Neural cell (in vitro differentiated cells): ENCODE measurements around the gene ANTXR2. TPM values are rescaled to one million over a fixed set of nuclear protein-coding genes. Genes with fewer than 3 reads are reported as not detected.

Source experiments
- H2AFZ ChIP-seq: fragments of 200-600, 300-800 bp; sonication (generic), shearing (Covaris generic); 2 replicates; pipeline ENCODE4 v1.6.0; 2014; ENCODE audit warnings: low read depth, mild to moderate bottlenecking, antibody characterized with exemption, low read length, moderate library complexity
- H3F3A ChIP-seq: fragments of 200-600 bp; shearing (Covaris generic); 2 replicates; pipeline ENCODE4 v1.6.1; 2016; ENCODE audit warnings: mild to moderate bottlenecking, moderate library complexity, mixed read lengths, antibody characterized with exemption, low read length; ENCODE audit not compliant: insufficient read depth, poor library complexity, severe bottlenecking
- H3K27ac ChIP-seq: fragments of 200-600, 300-800 bp; sonication (generic), shearing (Covaris generic); 2 replicates; pipeline ENCODE4 v1.5.1; 2014; ENCODE audit warnings: mild to moderate bottlenecking, low read length, moderate library complexity
- H3K27me3 ChIP-seq: fragments of 300-800, 200-600 bp; sonication (generic), shearing (Covaris generic); 2 replicates; pipeline ENCODE4 v1.6.0; 2014; ENCODE audit warnings: mild to moderate bottlenecking, low read depth, low read length, moderate library complexity; ENCODE audit not compliant: insufficient read depth
- H3K36me3 ChIP-seq: fragments of 300-800, 200-600 bp; sonication (generic), shearing (Covaris generic); 2 replicates; pipeline ENCODE4 v1.5.1; 2014; ENCODE audit warnings: mild to moderate bottlenecking, antibody characterized with exemption, low read length, moderate library complexity; ENCODE audit not compliant: insufficient read depth
- H3K4me2 ChIP-seq: fragments of 300-800, 200-600 bp; sonication (generic), shearing (Covaris generic); 2 replicates; pipeline ENCODE4 v1.6.0; 2014; ENCODE audit warnings: mild to moderate bottlenecking, low read length
- H3K4me3 ChIP-seq: fragments of 300-800, 200-600 bp; sonication (generic), shearing (Covaris generic); 2 replicates; pipeline ENCODE4 v1.5.1; 2014; ENCODE audit warnings: mild to moderate bottlenecking, low read length, moderate library complexity
- H3K79me2 ChIP-seq: fragments of 200-600 bp; shearing (Covaris generic); replicated peaks from 2 replicates; pipeline ENCODE4 v1.6.0; 2014; ENCODE audit warnings: mild to moderate bottlenecking, low read length, moderate library complexity; ENCODE audit not compliant: insufficient read depth
- H3K9ac ChIP-seq: fragments of 300-800, 200-600 bp; sonication (generic), shearing (Covaris generic); 2 replicates; pipeline ENCODE4 v1.6.1; 2016; ENCODE audit warnings: mild to moderate bottlenecking, low read length, mixed read lengths
- H3K9me2 ChIP-seq: fragments of 200-600 bp; shearing (Covaris generic); 2 replicates; pipeline ENCODE4 v1.6.1; 2016; ENCODE audit warnings: mild to moderate bottlenecking, low read length, mixed read lengths; ENCODE audit not compliant: insufficient read depth
- H3K9me3 ChIP-seq: fragments of 200-600, 300-800 bp; sonication (generic), shearing (Covaris generic); 2 replicates; pipeline ENCODE4 v1.6.1; 2016; ENCODE audit warnings: mild to moderate bottlenecking, mixed run types, low read length, moderate library complexity, mixed read lengths
- H4K20me1 ChIP-seq: fragments of 200-600 bp; shearing (Covaris generic); 2 replicates; pipeline ENCODE4 v1.6.1; 2016; ENCODE audit warnings: mild to moderate bottlenecking, mixed run types; ENCODE audit not compliant: insufficient read depth
- EP300 ChIP-seq: fragments of 450-650 bp; conservative IDR thresholded peaks from 2 replicates; pipeline ENCODE4 v1.6.1; 2014; ENCODE audit warnings: antibody characterized with exemption, mild to moderate bottlenecking, moderate library complexity; ENCODE audit not compliant: poor library complexity, severe bottlenecking
- EZH2 ChIP-seq: fragments of 200-600, 300-800 bp; shearing (Covaris generic), sonication (generic); IDR thresholded peaks from 2 replicates; pipeline ENCODE4 v1.6.1; 2014; ENCODE audit warnings: antibody characterized with exemption, low read length, borderline replicate concordance, mild to moderate bottlenecking; ENCODE audit not compliant: insufficient read depth, poor library complexity, severe bottlenecking
- MXI1 ChIP-seq: fragments of 450-650 bp; conservative IDR thresholded peaks from 2 replicates; pipeline ENCODE4 v1.6.1; 2014; ENCODE audit warnings: antibody characterized with exemption, mild to moderate bottlenecking; ENCODE audit not compliant: poor library complexity, severe bottlenecking
- POLR2AphosphoS5 ChIP-seq: IDR thresholded peaks from 2 replicates; pipeline ENCODE4 v1.6.1; 2012
- RAD21 ChIP-seq: fragments of 450-650 bp; conservative IDR thresholded peaks from 2 replicates; pipeline ENCODE4 v1.6.1; 2014; ENCODE audit warnings: antibody characterized with exemption, mild to moderate bottlenecking, moderate library complexity
- SMC3 ChIP-seq: fragments of 450-650 bp; conservative IDR thresholded peaks from 2 replicates; pipeline ENCODE4 v1.6.1; 2014; ENCODE audit warnings: antibody characterized with exemption, mild to moderate bottlenecking, moderate library complexity; ENCODE audit not compliant: poor library complexity
- TAF1 ChIP-seq: IDR thresholded peaks from 2 replicates; pipeline ENCODE4 v1.6.1; 2012; ENCODE audit warnings: low read depth
- polyA plus RNA-seq: library from polyadenylated mRNA; depleted of rRNA; stranded (reverse); fragments of >200 nt; gene quantifications from 2 replicates; pipeline ENCODE4 v1.2.3, GENCODE V29; 2014
- TF ChIP-seq, protein P1 (sequence below): fragments of 450-650 bp; IDR thresholded peaks from 2 replicates; pipeline ENCODE4 v1.5.1; 2014; ENCODE audit warnings: antibody characterized with exemption, mild to moderate bottlenecking, moderate library complexity; ENCODE audit not compliant: poor library complexity, severe bottlenecking
- TF ChIP-seq, protein P2 (sequence below): IDR thresholded peaks from 2 replicates; pipeline ENCODE4 v1.6.1; 2012; ENCODE audit warnings: borderline replicate concordance

ANTXR2 gene
- polyA plus RNA-seq, 1 donor from 2014 or later: 31.7 TPM

DNA sequence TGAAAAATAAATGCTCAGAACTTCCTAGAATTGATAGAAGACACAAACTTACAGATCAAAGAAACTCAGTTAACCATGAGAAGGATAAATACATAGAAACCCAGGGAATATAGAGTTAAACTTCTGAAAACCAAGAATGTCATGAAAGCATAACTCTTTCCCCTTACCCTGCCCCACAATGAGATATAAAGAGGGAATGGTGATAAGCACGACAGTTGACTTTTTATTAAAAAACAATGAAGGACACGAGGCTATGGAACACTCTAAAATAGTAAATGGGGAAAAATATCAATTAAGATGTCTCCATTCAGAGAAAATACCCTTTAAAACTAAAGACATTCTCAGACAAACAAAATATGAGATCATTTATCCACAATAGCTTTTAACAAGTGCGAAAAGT is 154.7 kb downstream of the ANTXR2 start:
- H3K36me3 ChIP-seq: no peaks in the 10 kb centered on the region
- H4K20me1 ChIP-seq: no peaks in the 10 kb centered on the region
- H3K9me3 ChIP-seq: no peaks in the 10 kb centered on the region
- H2AFZ ChIP-seq: no peak overlapping the region
- no peak overlapping the region for H3K27ac ChIP-seq
- no peaks in the 10 kb centered on the region for H3K9me2 ChIP-seq
- no peak overlapping the region for H3K4me2 ChIP-seq
- H3K4me3 ChIP-seq: no peak overlapping the region
- no peaks in the 10 kb centered on the region for H3F3A ChIP-seq
- H3K9ac ChIP-seq: no peak overlapping the region
- TF ChIP-seq TAF1: no peak
- no peak for TF ChIP-seq MXI1
- H3K27me3 ChIP-seq: no peaks in the 10 kb centered on the region
- H3K79me2 ChIP-seq: no peaks in the 10 kb centered on the region

DNA sequence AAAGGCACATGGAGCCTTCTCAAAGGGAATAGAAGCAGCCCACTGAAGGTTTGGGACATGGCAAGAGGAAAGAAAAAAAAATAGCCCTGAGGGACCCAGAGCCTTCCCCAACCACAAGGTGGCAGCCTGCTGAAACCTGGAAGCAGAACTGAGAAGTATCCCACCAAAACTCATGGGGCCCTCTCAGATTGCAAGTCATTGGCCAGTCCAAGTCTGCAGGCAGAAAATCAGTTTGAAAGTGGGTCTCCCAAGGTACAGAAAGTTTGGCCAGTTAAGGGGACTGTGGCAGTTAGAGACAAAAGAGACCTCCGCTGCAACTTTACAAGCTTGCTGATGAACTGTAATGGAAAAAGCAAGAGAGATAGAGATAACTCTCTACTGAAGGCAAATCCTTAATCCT is 155.8 kb downstream of the ANTXR2 start:
- no peaks in the 10 kb centered on the region for H3F3A ChIP-seq
- H3K4me3 ChIP-seq: no peak overlapping the region
- H4K20me1 ChIP-seq: no peaks in the 10 kb centered on the region
- H3K79me2 ChIP-seq: no peaks in the 10 kb centered on the region
- no peak overlapping the region for H3K4me2 ChIP-seq
- no peaks in the 10 kb centered on the region for H3K9me3 ChIP-seq
- H3K9me2 ChIP-seq: no peaks in the 10 kb centered on the region
- H3K9ac ChIP-seq: no peak overlapping the region
- H3K36me3 ChIP-seq: no peaks in the 10 kb centered on the region
- H2AFZ ChIP-seq: no peak overlapping the region
- no peak for TF ChIP-seq EP300
- TF ChIP-seq MXI1: no peak
- TF ChIP-seq RAD21: no peak
- no peak for TF ChIP-seq TAF1
- H3K27ac ChIP-seq: no peak overlapping the region
- H3K27me3 ChIP-seq: no peaks in the 10 kb centered on the region

DNA sequence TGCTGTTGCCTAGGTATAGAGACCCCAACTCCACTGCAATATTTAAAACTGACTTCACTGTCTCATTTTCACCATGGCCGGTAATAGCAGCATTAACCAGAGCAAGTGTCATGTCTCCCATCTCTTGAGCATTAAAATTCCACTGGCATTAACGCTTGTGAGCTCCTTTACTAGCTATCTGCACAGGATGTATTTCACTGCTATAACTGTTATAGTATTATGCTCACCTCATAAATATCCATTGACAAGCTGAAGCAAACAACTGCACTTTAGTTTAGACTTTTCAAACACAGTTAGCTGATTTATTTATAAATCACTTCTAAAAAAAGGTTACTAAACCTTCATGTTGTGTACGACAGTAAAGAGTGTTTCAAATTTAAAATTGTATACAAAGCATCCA is 157.8 kb downstream of the ANTXR2 start:
- Histone ChIP-seq H3K79me2 (no peaks in the 10 kb centered on the region), H3K36me3 (no peaks in the 10 kb centered on the region), H2AFZ (no peak overlapping the region), H3F3A (no peaks in the 10 kb centered on the region), H3K9ac (no peak overlapping the region), H3K9me2 (no peaks in the 10 kb centered on the region), H3K9me3 (no peaks in the 10 kb centered on the region), H3K27ac (peak overlapping the region; percentile 17), H3K4me2 (no peak overlapping the region), H3K4me3 (no peak overlapping the region), H3K27me3 (no peaks in the 10 kb centered on the region), H4K20me1 (no peaks in the 10 kb centered on the region)
- TF ChIP-seq RAD21 (no peak), SMC3 (no peak), MXI1 (no peak), EP300 (no peak), EZH2 (no peak), POLR2AphosphoS5 (no peak), TAF1 (no peak)
- TF ChIP-seq, protein P1, sequence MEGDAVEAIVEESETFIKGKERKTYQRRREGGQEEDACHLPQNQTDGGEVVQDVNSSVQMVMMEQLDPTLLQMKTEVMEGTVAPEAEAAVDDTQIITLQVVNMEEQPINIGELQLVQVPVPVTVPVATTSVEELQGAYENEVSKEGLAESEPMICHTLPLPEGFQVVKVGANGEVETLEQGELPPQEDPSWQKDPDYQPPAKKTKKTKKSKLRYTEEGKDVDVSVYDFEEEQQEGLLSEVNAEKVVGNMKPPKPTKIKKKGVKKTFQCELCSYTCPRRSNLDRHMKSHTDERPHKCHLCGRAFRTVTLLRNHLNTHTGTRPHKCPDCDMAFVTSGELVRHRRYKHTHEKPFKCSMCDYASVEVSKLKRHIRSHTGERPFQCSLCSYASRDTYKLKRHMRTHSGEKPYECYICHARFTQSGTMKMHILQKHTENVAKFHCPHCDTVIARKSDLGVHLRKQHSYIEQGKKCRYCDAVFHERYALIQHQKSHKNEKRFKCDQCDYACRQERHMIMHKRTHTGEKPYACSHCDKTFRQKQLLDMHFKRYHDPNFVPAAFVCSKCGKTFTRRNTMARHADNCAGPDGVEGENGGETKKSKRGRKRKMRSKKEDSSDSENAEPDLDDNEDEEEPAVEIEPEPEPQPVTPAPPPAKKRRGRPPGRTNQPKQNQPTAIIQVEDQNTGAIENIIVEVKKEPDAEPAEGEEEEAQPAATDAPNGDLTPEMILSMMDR: no peak
- TF ChIP-seq, protein P2, sequence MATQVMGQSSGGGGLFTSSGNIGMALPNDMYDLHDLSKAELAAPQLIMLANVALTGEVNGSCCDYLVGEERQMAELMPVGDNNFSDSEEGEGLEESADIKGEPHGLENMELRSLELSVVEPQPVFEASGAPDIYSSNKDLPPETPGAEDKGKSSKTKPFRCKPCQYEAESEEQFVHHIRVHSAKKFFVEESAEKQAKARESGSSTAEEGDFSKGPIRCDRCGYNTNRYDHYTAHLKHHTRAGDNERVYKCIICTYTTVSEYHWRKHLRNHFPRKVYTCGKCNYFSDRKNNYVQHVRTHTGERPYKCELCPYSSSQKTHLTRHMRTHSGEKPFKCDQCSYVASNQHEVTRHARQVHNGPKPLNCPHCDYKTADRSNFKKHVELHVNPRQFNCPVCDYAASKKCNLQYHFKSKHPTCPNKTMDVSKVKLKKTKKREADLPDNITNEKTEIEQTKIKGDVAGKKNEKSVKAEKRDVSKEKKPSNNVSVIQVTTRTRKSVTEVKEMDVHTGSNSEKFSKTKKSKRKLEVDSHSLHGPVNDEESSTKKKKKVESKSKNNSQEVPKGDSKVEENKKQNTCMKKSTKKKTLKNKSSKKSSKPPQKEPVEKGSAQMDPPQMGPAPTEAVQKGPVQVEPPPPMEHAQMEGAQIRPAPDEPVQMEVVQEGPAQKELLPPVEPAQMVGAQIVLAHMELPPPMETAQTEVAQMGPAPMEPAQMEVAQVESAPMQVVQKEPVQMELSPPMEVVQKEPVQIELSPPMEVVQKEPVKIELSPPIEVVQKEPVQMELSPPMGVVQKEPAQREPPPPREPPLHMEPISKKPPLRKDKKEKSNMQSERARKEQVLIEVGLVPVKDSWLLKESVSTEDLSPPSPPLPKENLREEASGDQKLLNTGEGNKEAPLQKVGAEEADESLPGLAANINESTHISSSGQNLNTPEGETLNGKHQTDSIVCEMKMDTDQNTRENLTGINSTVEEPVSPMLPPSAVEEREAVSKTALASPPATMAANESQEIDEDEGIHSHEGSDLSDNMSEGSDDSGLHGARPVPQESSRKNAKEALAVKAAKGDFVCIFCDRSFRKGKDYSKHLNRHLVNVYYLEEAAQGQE: no peak
